Thoracic aorta (tissue), 2 donors: ENCODE data around the gene TRIO. TPM values are rescaled to one million over a fixed set of nuclear protein-coding genes. Genes with fewer than 3 reads are reported as not detected.

Experiments used
- ATAC-seq: fragments of 150-250 bp; one replicate; pipeline ENCODE4 v1.8.0; 2017; ENCODE audit warnings: low read depth; ENCODE audit not compliant: insufficient number of reproducible peaks, low FRiP score
- DNase-seq: peaks from one replicate; pipeline ENCODE4 v3.0.0-alpha.2; 2020; ENCODE audit warnings: low spot score
- H3K27ac ChIP-seq, 2 donors: fragments of 200-600 bp; sonication (generic); 1 replicate in 1 of 2; 2 replicates in 1 of 2; pipeline ENCODE4 v1.5.1; 2016; ENCODE audit warnings: mild to moderate bottlenecking in 2 of 2, moderate library complexity in 2 of 2
- H3K27me3 ChIP-seq: fragments of 200-600 bp; sonication (generic); replicated peaks from 2 replicates; pipeline ENCODE4 v1.6.0; 2016; ENCODE audit warnings: mild to moderate bottlenecking; ENCODE audit not compliant: insufficient read depth
- H3K36me3 ChIP-seq: fragments of 200-600 bp; sonication (generic); one replicate; pipeline ENCODE4 v1.5.1; 2016
- H3K4me1 ChIP-seq, 2 donors: fragments of 200-600 bp; sonication (generic); 1 replicate in 1 of 2; 2 replicates in 1 of 2; pipeline versions ENCODE4 v1.5.1 to v1.6.0; 2016; ENCODE audit warnings: low read depth in 2 of 2, mild to moderate bottlenecking in 1 of 2; ENCODE audit not compliant: control insufficient read depth in 1 of 2
- H3K4me3 ChIP-seq: fragments of 200-600 bp; sonication (generic); 2 replicates; pipeline ENCODE4 v1.5.1; 2016; ENCODE audit warnings: mild to moderate bottlenecking
- H3K9me3 ChIP-seq: fragments of 200-600 bp; sonication (generic); 2 replicates; pipeline ENCODE4 v1.5.1; 2016
- total RNA-seq, 2 donors: library from RNA; depleted of rRNA; stranded (reverse); fragments of >200 nt; gene quantifications; one replicate each; pipeline versions ENCODE4 v1.1.0 to v1.2.3, GENCODE V29; 2016
- TF ChIP-seq, protein P1 (sequence below): fragments of 200-600 bp; sonication (generic); IDR thresholded peaks from one replicate; pipeline ENCODE4 v1.5.1; 2019; ENCODE audit warnings: antibody characterized with exemption

TRIO gene
- total RNA-seq, 2 donors from 2014 or later, result 219 to 300 TPM

DNA sequence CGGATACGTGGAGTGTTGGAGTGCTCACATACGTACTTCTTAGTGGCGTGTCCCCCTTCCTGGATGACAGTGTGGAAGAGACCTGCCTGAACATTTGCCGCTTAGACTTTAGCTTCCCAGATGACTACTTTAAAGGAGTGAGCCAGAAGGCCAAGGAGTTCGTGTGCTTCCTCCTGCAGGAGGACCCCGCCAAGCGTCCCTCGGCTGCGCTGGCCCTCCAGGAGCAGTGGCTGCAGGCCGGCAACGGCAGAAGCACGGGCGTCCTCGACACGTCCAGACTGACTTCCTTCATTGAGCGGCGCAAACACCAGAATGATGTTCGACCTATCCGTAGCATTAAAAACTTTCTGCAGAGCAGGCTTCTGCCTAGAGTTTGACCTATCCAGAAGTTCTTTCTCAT lies 364.9 kb downstream of the TRIO start:
- Histone ChIP-seq H3K4me3 (no peak overlapping the region), H3K4me1 (no peaks in the 10 kb centered on the region), H3K36me3 (peaks cover 42% of the 10 kb centered on the region), H3K9me3 (no peaks in the 10 kb centered on the region), H3K27ac (no peak overlapping the region), H3K27me3 (no peaks in the 10 kb centered on the region)
- no peak for ATAC-seq
- no peak for DNase-seq
- TF ChIP-seq, protein P1, sequence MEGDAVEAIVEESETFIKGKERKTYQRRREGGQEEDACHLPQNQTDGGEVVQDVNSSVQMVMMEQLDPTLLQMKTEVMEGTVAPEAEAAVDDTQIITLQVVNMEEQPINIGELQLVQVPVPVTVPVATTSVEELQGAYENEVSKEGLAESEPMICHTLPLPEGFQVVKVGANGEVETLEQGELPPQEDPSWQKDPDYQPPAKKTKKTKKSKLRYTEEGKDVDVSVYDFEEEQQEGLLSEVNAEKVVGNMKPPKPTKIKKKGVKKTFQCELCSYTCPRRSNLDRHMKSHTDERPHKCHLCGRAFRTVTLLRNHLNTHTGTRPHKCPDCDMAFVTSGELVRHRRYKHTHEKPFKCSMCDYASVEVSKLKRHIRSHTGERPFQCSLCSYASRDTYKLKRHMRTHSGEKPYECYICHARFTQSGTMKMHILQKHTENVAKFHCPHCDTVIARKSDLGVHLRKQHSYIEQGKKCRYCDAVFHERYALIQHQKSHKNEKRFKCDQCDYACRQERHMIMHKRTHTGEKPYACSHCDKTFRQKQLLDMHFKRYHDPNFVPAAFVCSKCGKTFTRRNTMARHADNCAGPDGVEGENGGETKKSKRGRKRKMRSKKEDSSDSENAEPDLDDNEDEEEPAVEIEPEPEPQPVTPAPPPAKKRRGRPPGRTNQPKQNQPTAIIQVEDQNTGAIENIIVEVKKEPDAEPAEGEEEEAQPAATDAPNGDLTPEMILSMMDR, result no peak

DNA sequence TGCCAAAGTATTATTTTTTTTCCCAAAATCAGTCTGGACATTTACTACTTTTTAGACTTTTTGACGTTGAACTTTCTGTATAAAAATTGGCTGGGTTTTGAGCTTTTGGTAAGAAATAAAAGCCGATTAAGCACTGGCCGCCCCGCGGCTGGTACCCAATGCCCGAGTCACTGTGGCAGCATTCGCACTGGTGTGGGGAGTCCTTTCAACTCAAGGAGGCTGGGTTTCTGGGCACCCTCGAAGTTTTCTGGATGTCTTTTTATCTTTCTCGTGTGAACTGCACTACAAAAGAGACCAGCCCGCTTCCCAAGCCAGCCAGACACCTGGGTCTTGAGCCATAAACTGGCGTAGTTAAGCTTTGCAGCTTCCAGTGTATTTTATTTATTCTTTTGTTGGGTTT lies 366.4 kb downstream of the TRIO start:
- no peaks in the 10 kb centered on the region for H3K27me3 ChIP-seq
- no peaks in the 10 kb centered on the region for H3K9me3 ChIP-seq
- H3K4me1 ChIP-seq, result no peaks in the 10 kb centered on the region
- ATAC-seq (no peak), DNase-seq (no peak)
- H3K36me3 ChIP-seq, result peaks cover 35% of the 10 kb centered on the region
- TF ChIP-seq, protein P1, result no peak
- no peak overlapping the region for H3K4me3 ChIP-seq
- H3K27ac ChIP-seq, result no peak overlapping the region

GRCh38 chr5:14510156-14510734 lies 367.1 kb downstream of the TRIO start:
- ATAC-seq, result no peak
- Histone ChIP-seq H3K27me3 (no peaks in the 10 kb centered on the region), H3K27ac (no peak overlapping the region), H3K36me3 (peaks cover 28% of the 10 kb centered on the region), H3K9me3 (no peaks in the 10 kb centered on the region), H3K4me1 (no peaks in the 10 kb centered on the region), H3K4me3 (no peak overlapping the region)
- TF ChIP-seq, protein P1, result no peak
- no peak for DNase-seq

- H3K27me3 ChIP-seq, result no peaks in the 10 kb centered on the region
- H3K4me1 ChIP-seq, result no peaks in the 10 kb centered on the region
- no peak overlapping the region for H3K4me3 ChIP-seq
- DNase-seq (no peak), ATAC-seq (no peak)
- H3K9me3 ChIP-seq, result peaks cover 5% of the 10 kb centered on the region
- peaks cover 25% of the 10 kb centered on the region for H3K36me3 ChIP-seq
- H3K27ac ChIP-seq, result no peak overlapping the region
- TF ChIP-seq, protein P1, result no peak
These were observed 367.7 kb downstream of the TRIO start for GRCh38 chr5:14510880-14511279.

GRCh38 chr5:14512574-14512973 lies 369.4 kb downstream of the TRIO start:
- DNase-seq (no peak), ATAC-seq (no peak)
- Histone ChIP-seq H3K27me3 (no peaks in the 10 kb centered on the region), H3K4me3 (no peak overlapping the region), H3K4me1 (no peaks in the 10 kb centered on the region), H3K27ac (no peak overlapping the region), H3K36me3 (peaks cover 9% of the 10 kb centered on the region), H3K9me3 (peaks cover 6% of the 10 kb centered on the region)
- TF ChIP-seq, protein P1, result no peak
